Mucosa of rectum (tissue), 2 donors: ENCODE data around the gene XYLB.

Experiments used
- H3K27ac ChIP-seq, 2 donors: one replicate each; pipeline ENCODE4 v1.7.0; 2013; ENCODE audit warnings: inconsistent platforms in 2 of 2, low read depth in 2 of 2, low read length in 2 of 2
- H3K27me3 ChIP-seq, 2 donors: one replicate each; pipeline ENCODE4 v1.7.0; 2013; ENCODE audit warnings: low read length in 2 of 2; ENCODE audit not compliant: control insufficient read depth in 2 of 2, insufficient read depth in 2 of 2
- H3K36me3 ChIP-seq, 2 donors: one replicate each; pipeline ENCODE4 v1.7.0; 2013; ENCODE audit warnings: low read length in 2 of 2; ENCODE audit not compliant: control insufficient read depth in 2 of 2, insufficient read depth in 2 of 2
- H3K4me1 ChIP-seq, 2 donors: one replicate each; pipeline ENCODE4 v1.7.0; 2013; ENCODE audit warnings: low read length in 2 of 2, mild to moderate bottlenecking in 1 of 2; ENCODE audit not compliant: control insufficient read depth in 2 of 2, insufficient read depth in 2 of 2
- H3K4me3 ChIP-seq, 2 donors: one replicate each; pipeline ENCODE4 v1.7.0; 2013; ENCODE audit warnings: low read length in 2 of 2
- H3K9ac ChIP-seq, 2 donors: one replicate each; pipeline ENCODE4 v1.7.0; 2013; ENCODE audit warnings: low read length in 2 of 2, low read depth in 1 of 2, mild to moderate bottlenecking in 1 of 2
- H3K9me3 ChIP-seq, 2 donors: one replicate each; pipeline ENCODE4 v1.7.0; 2013; ENCODE audit warnings: low read length in 2 of 2; ENCODE audit not compliant: control insufficient read depth in 2 of 2
- donor health status: healthy.
- donor health status: Normal muscosa, but diverticular disease.

XYLB gene

GRCh38 chr3:38372214-38372601, 25.6 kb downstream of the XYLB start:
- no peaks in the 10 kb centered on the region for H3K27me3 ChIP-seq
- H3K9me3 ChIP-seq: no peaks in the 10 kb centered on the region
- H3K36me3 ChIP-seq: peaks cover 37 to 48% of the 10 kb centered on the region in 2 donors
- H3K4me1 ChIP-seq: no peaks in the 10 kb centered on the region
- H3K9ac ChIP-seq: no peak overlapping the region
- H3K4me3 ChIP-seq: no peak overlapping the region
- H3K27ac ChIP-seq: no peak overlapping the region

DNA sequence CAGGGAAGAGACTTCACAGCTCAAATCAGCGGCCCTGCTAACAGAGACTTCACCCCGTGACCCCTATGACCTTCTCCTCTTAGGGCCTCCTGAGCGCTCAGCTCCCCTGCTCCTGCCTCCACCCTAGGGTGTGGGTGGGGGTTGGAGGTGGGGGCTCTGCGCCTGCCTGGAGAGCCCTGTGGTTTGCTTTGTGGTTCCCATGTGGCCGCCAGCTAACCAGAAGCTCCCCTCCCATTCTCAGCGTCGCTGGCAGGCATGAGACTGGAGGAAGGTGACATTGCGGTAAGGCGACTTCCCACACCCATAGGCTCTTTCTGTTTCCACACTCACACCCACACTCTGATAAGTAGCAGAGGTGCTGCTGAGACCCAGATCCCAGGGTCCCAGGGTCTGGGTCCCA, 27.6 kb downstream of the XYLB start:
- Histone ChIP-seq H3K27ac (no peak overlapping the region), H3K4me1 (no peaks in the 10 kb centered on the region), H3K4me3 (no peak overlapping the region), H3K27me3 (no peaks in the 10 kb centered on the region), H3K9ac (no peak overlapping the region), H3K36me3 (peaks cover 34 to 44% of the 10 kb centered on the region in 2 donors), H3K9me3 (no peaks in the 10 kb centered on the region)

- H3K4me3 ChIP-seq: no peak overlapping the region
- H3K9me3 ChIP-seq: no peaks in the 10 kb centered on the region
- H3K36me3 ChIP-seq: peaks cover 39 to 46% of the 10 kb centered on the region in 2 donors
- no peak overlapping the region for H3K9ac ChIP-seq
- H3K4me1 ChIP-seq: no peaks in the 10 kb centered on the region
- H3K27me3 ChIP-seq: no peaks in the 10 kb centered on the region
- no peak overlapping the region for H3K27ac ChIP-seq
Measured at GRCh38 chr3:38375072-38375471, 28.5 kb downstream of the XYLB start.

GRCh38 chr3:38375488-38376097, 29.0 kb downstream of the XYLB start:
- no peak overlapping the region for H3K27ac ChIP-seq
- H3K9ac ChIP-seq: no peak overlapping the region
- no peaks in the 10 kb centered on the region for H3K9me3 ChIP-seq
- no peaks in the 10 kb centered on the region for H3K27me3 ChIP-seq
- H3K4me3 ChIP-seq: no peak overlapping the region
- H3K36me3 ChIP-seq: peaks cover 42 to 49% of the 10 kb centered on the region in 2 donors
- H3K4me1 ChIP-seq: no peaks in the 10 kb centered on the region

GRCh38 chr3:38376098-38376816, 29.7 kb downstream of the XYLB start:
- H3K9me3 ChIP-seq: no peaks in the 10 kb centered on the region
- H3K4me3 ChIP-seq: no peak overlapping the region
- no peaks in the 10 kb centered on the region for H3K27me3 ChIP-seq
- H3K36me3 ChIP-seq: peaks cover 45 to 52% of the 10 kb centered on the region in 2 donors
- no peak overlapping the region for H3K27ac ChIP-seq
- no peaks in the 10 kb centered on the region for H3K4me1 ChIP-seq
- no peak overlapping the region for H3K9ac ChIP-seq

DNA sequence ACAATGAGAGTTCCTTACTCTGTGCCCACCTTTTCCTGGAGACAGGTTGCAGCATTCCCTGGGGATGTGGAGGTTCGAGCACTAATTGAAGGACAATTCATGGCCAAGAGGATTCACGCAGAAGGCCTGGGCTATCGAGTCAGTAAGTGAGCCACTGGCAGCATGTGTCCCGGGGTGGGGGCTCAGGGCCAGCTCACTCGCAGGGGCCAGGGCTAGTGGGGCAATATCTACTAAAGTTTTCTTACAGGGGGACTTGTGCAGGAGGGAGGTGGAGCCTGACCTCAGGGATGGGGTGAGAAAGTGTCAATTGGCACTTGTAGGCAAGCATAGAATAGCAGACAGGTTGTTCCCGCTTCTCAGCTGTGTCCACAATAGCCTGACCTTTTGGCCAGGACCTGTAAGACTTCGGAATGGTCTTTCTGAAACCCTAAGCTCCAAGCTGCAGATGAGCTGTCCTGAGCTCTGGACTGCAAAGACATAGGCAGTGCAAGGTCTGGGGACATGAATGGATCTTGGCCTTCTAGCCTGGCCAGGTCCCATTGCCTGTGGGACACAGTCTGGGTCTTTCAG, 32.7 kb downstream of the XYLB start:
- Histone ChIP-seq H3K4me1 (no peaks in the 10 kb centered on the region), H3K9me3 (no peaks in the 10 kb centered on the region), H3K4me3 (no peak overlapping the region), H3K9ac (no peak overlapping the region), H3K27me3 (no peaks in the 10 kb centered on the region), H3K27ac (no peak overlapping the region), H3K36me3 (peaks cover 27 to 42% of the 10 kb centered on the region in 2 donors)

GRCh38 chr3:38382506-38383080, 36.0 kb downstream of the XYLB start:
- Histone ChIP-seq H3K36me3 (peaks cover 25 to 44% of the 10 kb centered on the region in 2 donors), H3K4me3 (no peak overlapping the region), H3K27ac (no peak overlapping the region), H3K9ac (no peak overlapping the region), H3K27me3 (no peaks in the 10 kb centered on the region), H3K4me1 (no peaks in the 10 kb centered on the region), H3K9me3 (no peaks in the 10 kb centered on the region)

DNA sequence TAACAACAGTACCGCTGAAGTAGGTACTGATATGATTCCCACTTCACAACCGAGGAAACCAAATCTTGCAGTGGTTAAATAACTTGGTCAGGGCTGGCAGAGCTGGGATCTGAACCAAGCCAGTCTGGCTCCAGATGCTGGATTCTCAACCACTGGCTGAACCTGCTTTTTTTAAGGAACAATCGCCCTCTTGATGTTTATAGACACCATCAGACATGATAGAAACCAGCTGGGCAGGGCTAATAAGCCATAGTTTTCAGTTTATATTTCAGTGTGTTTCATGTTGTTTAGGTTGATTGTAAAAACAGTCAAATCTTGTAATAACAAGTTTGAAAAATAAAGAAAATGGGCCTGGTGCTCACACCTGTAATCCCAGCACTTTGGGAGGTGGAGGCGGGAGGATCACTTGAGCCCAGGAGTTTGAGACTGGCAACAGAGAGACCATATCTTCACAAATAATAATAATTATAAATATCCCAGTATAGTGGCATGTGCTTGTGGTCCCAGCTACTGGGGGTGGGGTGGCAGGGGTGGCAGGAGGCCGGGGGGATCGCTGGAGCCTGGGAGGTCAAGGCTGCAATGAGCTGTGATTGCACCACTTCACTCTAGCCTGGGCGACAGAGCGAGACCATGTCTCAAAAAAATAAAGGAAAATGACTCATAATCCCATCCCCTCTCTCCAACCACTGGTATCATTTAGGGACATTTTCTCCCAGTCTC, 36.7 kb downstream of the XYLB start:
- Histone ChIP-seq H3K36me3 (peaks cover 25 to 37% of the 10 kb centered on the region in 2 donors), H3K27ac (no peak overlapping the region)

GRCh38 chr3:38386992-38387750, 40.6 kb downstream of the XYLB start:
- H3K4me1 ChIP-seq: no peaks in the 10 kb centered on the region
- no peak overlapping the region for H3K27ac ChIP-seq
- peaks cover 8 to 16% of the 10 kb centered on the region in 2 donors for H3K36me3 ChIP-seq
- H3K4me3 ChIP-seq: no peak overlapping the region
- no peaks in the 10 kb centered on the region for H3K27me3 ChIP-seq
- no peaks in the 10 kb centered on the region for H3K9me3 ChIP-seq
- H3K9ac ChIP-seq: no peak overlapping the region

More for the DNA sequence above, 36.7 kb downstream of the XYLB start:
- Histone ChIP-seq H3K4me1 (no peaks in the 10 kb centered on the region), H3K4me3 (no peak overlapping the region), H3K27me3 (no peaks in the 10 kb centered on the region), H3K9ac (no peak overlapping the region), H3K9me3 (no peaks in the 10 kb centered on the region)
